ENCODE data around the gene EMX1.

Gene EMX1

GRCh38 chr2:72962911-72963310 lies 45.6 kb downstream of the EMX1 start:
- Histone ChIP-seq H3K36me3 (ENCODE audit: insufficient read depth, low read length) (no peaks in the 10 kb centered on the region), H3K4me3 (ENCODE audit: low read length) (no peak overlapping the region), H3K27me3 (ENCODE audit: insufficient read depth, low read length) (no peaks in the 10 kb centered on the region), H3K27ac (ENCODE audit: low read depth, low read length) (peak overlapping the region; percentile 15; the same call in 1 of the 2 replicates), H3K9me3 (ENCODE audit: insufficient read depth, low read depth, low read length) (no peaks in the 10 kb centered on the region), H3K9ac (ENCODE audit: low read depth, low read length) (peak overlapping the region; percentile 39; the same call in 1 of the 2 replicates), H3K4me1 (ENCODE audit: insufficient read depth, low read length) (peaks cover 17% of the 10 kb centered on the region)
- WGBS = 48% methylated on average over 7 of the region's 7 CpGs

DNA sequence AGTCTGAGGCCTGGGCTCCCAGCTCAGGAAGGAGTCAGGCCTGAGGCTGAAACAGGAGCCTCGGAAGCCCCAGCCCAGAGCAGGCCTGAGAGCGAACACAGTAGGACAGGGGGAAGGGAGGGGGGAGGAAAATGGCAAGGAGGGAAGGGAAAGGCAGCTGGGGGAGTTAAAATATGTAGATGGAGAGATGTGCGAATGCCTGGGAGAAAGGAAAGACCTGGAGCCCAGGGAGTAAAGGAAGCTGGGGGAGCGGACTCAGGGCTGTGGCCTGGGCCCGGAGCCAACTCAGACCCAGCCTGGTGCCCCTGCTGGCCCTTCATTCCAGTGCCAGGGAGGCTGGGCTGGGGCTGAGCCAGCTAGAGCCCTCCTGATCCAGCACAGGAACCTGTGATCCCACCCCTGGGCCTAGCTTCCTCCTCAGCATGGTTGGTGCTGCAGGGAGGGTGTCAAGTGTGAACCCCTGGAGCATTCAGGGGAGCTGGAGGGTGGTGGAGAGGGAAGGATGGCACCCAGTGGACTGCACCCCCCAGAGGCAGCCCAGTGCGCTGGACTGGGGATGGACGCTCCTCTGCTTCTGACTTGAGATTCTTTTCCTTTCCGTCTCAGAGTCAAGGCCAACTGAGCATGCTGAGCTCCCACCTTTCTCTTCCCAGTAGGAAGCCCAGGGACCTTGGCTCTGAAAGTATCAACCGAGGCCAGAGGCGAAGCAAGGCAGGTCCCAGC lies 46.3 kb downstream of the EMX1 start:
- Histone ChIP-seq H3K27ac (ENCODE audit: low read depth, low read length) (peak overlapping the region; percentile 31; the same call in 1 of the 2 replicates), H3K9ac (ENCODE audit: low read depth, low read length) (peak overlapping the region; percentile 39; the same call in 1 of the 2 replicates)
- 44% methylated on average over 10 of the region's 10 CpGs for WGBS

DNA sequence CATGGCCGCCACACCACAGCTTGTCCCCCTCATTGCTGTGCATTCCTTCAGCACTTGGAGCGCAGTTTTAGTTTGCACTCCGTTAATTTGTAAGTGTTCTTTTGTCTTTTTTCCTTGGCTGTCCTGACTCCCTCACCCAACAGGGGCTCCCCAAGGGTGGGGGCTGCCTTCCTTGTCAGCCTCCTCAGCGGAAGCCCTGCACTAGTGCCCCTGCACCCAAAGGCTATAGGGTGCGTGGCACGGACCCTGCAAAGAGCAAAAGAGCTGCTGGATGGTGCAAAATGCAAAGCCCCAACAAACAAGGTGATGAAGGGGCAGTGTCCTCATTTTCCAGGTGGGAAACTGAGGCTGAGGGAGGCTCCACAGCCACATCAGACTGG lies 46.8 kb downstream of the EMX1 start:
- 82% methylated on average over 6 of the region's 6 CpGs for WGBS
- H3K4me1 ChIP-seq (ENCODE audit: insufficient read depth, low read length) = peaks cover 17% of the 10 kb centered on the region
- no peaks in the 10 kb centered on the region for H3K27me3 ChIP-seq (ENCODE audit: insufficient read depth, low read length)
- no peak overlapping the region for H3K27ac ChIP-seq (ENCODE audit: low read depth, low read length)
- no peaks in the 10 kb centered on the region for H3K9me3 ChIP-seq (ENCODE audit: insufficient read depth, low read depth, low read length)
- no peaks in the 10 kb centered on the region for H3K36me3 ChIP-seq (ENCODE audit: insufficient read depth, low read length)
- H3K4me3 ChIP-seq (ENCODE audit: low read length) = no peak overlapping the region
- no peak overlapping the region for H3K9ac ChIP-seq (ENCODE audit: low read depth, low read length)

More for the DNA sequence above, 46.3 kb downstream of the EMX1 start:
- H3K4me1 ChIP-seq (ENCODE audit: insufficient read depth, low read length) = peaks cover 17% of the 10 kb centered on the region
- H3K36me3 ChIP-seq (ENCODE audit: insufficient read depth, low read length) = no peaks in the 10 kb centered on the region
- no peaks in the 10 kb centered on the region for H3K27me3 ChIP-seq (ENCODE audit: insufficient read depth, low read length)
- no peak overlapping the region for H3K4me3 ChIP-seq (ENCODE audit: low read length)
- H3K9me3 ChIP-seq (ENCODE audit: insufficient read depth, low read depth, low read length) = no peaks in the 10 kb centered on the region

GRCh38 chr2:72965016-72965415 lies 47.7 kb downstream of the EMX1 start:
- 85% methylated on average over 12 of the region's 12 CpGs for WGBS
- peaks cover 17% of the 10 kb centered on the region for H3K4me1 ChIP-seq (ENCODE audit: insufficient read depth, low read length)
- H3K9me3 ChIP-seq (ENCODE audit: insufficient read depth, low read depth, low read length) = no peaks in the 10 kb centered on the region

DNA sequence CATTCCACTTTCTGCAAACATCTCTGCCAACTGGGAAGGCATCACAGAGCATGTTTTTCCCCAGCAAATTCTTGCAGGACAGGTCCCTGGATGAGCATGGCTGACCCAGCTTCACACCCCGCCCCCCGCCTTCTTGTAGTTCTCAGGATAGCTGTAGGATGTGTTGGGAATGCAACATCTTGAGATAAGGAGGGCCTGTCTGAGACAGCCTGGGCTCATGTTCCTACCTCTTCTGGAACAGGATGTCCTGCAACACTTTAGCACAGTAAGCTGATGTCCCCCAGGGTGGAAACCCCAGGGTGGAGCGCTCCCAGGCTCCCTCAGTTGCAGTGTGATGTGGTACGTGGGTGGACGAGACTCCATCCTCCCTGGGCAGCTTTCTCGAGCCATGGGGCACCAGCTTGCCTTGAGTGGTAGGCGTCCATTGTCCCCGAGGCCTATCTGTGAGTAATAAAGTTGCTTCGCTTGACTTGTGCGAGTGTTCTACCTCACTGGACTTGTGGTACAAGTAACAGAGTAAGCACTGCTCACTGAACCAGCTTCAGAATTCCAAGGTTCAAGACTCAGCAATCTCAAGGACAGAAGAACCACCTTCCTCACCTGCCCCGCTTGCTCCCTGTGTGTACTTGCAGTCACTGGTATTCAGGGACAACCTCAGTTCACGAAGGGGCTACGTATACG lies 48.6 kb downstream of the EMX1 start:
- Histone ChIP-seq H3K4me3 (ENCODE audit: low read length) (no peak overlapping the region), H3K9ac (ENCODE audit: low read depth, low read length) (no peak overlapping the region), H3K9me3 (ENCODE audit: insufficient read depth, low read depth, low read length) (no peaks in the 10 kb centered on the region), H3K27ac (ENCODE audit: low read depth, low read length) (no peak overlapping the region), H3K4me1 (ENCODE audit: insufficient read depth, low read length) (peaks cover 17% of the 10 kb centered on the region), H3K27me3 (ENCODE audit: insufficient read depth, low read length) (no peaks in the 10 kb centered on the region), H3K36me3 (ENCODE audit: insufficient read depth, low read length) (no peaks in the 10 kb centered on the region)
- WGBS = 92% methylated on average over 14 of the region's 14 CpGs

More at GRCh38 chr2:72965016-72965415, 47.7 kb downstream of the EMX1 start:
- no peaks in the 10 kb centered on the region for H3K27me3 ChIP-seq (ENCODE audit: insufficient read depth, low read length)
- no peak overlapping the region for H3K27ac ChIP-seq (ENCODE audit: low read depth, low read length)
- no peaks in the 10 kb centered on the region for H3K36me3 ChIP-seq (ENCODE audit: insufficient read depth, low read length)
- no peak overlapping the region for H3K9ac ChIP-seq (ENCODE audit: low read depth, low read length)
- no peak overlapping the region for H3K4me3 ChIP-seq (ENCODE audit: low read length)

GRCh38 chr2:72968286-72968685 lies 51.0 kb downstream of the EMX1 start:
- Histone ChIP-seq H3K36me3 (ENCODE audit: insufficient read depth, low read length) (no peaks in the 10 kb centered on the region), H3K9me3 (ENCODE audit: insufficient read depth, low read depth, low read length) (no peaks in the 10 kb centered on the region), H3K4me3 (ENCODE audit: low read length) (no peak overlapping the region), H3K27me3 (ENCODE audit: insufficient read depth, low read length) (no peaks in the 10 kb centered on the region), H3K27ac (ENCODE audit: low read depth, low read length) (no peak overlapping the region), H3K4me1 (ENCODE audit: insufficient read depth, low read length) (peaks cover 6% of the 10 kb centered on the region), H3K9ac (ENCODE audit: low read depth, low read length) (no peak overlapping the region)
- WGBS = 92% methylated on average over 8 of the region's 8 CpGs

GRCh38 chr2:72969706-72970105 lies 52.4 kb downstream of the EMX1 start:
- Histone ChIP-seq H3K4me1 (ENCODE audit: insufficient read depth, low read length) (peaks cover 9% of the 10 kb centered on the region; the same call in 1 of the 2 replicates), H3K9ac (ENCODE audit: low read depth, low read length) (no peak overlapping the region), H3K9me3 (ENCODE audit: insufficient read depth, low read depth, low read length) (no peaks in the 10 kb centered on the region), H3K36me3 (ENCODE audit: insufficient read depth, low read length) (no peaks in the 10 kb centered on the region), H3K27me3 (ENCODE audit: insufficient read depth, low read length) (no peaks in the 10 kb centered on the region), H3K27ac (ENCODE audit: low read depth, low read length) (no peak overlapping the region), H3K4me3 (ENCODE audit: low read length) (no peak overlapping the region)
- WGBS = 81% methylated on average over 4 of the region's 4 CpGs

- 88% methylated on average over 6 of the region's 7 CpGs for WGBS
- no peak overlapping the region for H3K27ac ChIP-seq (ENCODE audit: low read depth, low read length)
- peaks cover 23% of the 10 kb centered on the region for H3K4me1 ChIP-seq (ENCODE audit: insufficient read depth, low read length)
- H3K36me3 ChIP-seq (ENCODE audit: insufficient read depth, low read length) = no peaks in the 10 kb centered on the region
- no peaks in the 10 kb centered on the region for H3K27me3 ChIP-seq (ENCODE audit: insufficient read depth, low read length)
- no peak overlapping the region for H3K4me3 ChIP-seq (ENCODE audit: low read length)
- no peak overlapping the region for H3K9ac ChIP-seq (ENCODE audit: low read depth, low read length)
- no peaks in the 10 kb centered on the region for H3K9me3 ChIP-seq (ENCODE audit: insufficient read depth, low read depth, low read length)
Measured at GRCh38 chr2:72971036-72971435, 53.7 kb downstream of the EMX1 start.

DNA sequence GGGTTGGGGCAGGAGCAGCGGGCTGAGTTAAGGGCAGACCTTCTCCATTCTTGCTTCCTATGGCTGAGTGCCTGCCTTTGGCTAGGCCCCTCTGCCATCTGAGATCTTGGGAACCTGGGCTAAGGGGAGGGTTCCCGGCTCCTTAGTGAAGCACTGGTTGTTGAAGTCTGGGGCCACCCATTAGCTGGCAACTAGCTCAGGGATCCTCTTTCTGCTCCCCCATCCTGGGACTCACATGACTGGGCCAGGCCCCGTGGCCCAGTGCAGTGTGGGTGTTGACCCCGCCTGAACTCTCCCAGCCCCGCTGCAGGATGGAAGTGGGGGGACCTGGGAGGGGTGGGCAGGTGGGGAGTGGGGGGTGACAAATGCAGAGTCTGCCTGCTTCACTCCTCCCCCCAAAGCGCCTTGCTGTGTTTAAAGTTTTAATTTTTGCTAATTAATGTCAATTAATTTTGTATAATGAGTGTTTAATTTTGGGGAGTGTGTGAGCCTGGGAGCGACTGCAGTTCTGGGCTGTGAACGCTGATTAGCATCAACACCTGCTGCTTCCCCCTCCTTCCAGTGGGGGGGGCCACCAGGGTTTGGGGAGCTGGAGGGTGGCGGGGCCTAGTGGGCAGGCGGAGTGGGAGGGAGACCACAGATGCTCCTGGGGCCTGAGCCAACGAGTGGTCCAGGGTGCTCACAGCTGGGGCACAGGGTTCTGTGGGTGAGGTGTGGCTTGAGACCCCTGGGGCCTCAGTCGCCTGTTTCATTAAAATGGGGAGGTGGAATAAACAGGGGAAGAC lies 55.2 kb downstream of the EMX1 start:
- Histone ChIP-seq H3K9ac (ENCODE audit: low read depth, low read length) (no peak overlapping the region), H3K4me1 (ENCODE audit: insufficient read depth, low read length) (peaks cover 23% of the 10 kb centered on the region), H3K36me3 (ENCODE audit: insufficient read depth, low read length) (no peaks in the 10 kb centered on the region), H3K9me3 (ENCODE audit: insufficient read depth, low read depth, low read length) (no peaks in the 10 kb centered on the region), H3K4me3 (ENCODE audit: low read length) (no peak overlapping the region), H3K27me3 (ENCODE audit: insufficient read depth, low read length) (no peaks in the 10 kb centered on the region), H3K27ac (ENCODE audit: low read depth, low read length) (no peak overlapping the region)
- WGBS = 82% methylated on average over 11 of the region's 12 CpGs

GRCh38 chr2:72973137-72973535 lies 55.8 kb downstream of the EMX1 start:
- Histone ChIP-seq H3K27me3 (ENCODE audit: insufficient read depth, low read length) (no peaks in the 10 kb centered on the region), H3K36me3 (ENCODE audit: insufficient read depth, low read length) (no peaks in the 10 kb centered on the region), H3K27ac (ENCODE audit: low read depth, low read length) (no peak overlapping the region), H3K9me3 (ENCODE audit: insufficient read depth, low read depth, low read length) (no peaks in the 10 kb centered on the region), H3K4me1 (ENCODE audit: insufficient read depth, low read length) (peaks cover 23% of the 10 kb centered on the region), H3K9ac (ENCODE audit: low read depth, low read length) (no peak overlapping the region), H3K4me3 (ENCODE audit: low read length) (no peak overlapping the region)
- WGBS = 90% methylated on average over 8 of the region's 8 CpGs

All from HUES64 (cell line).